ENCODE measurements around the gene WBP1L.

WBP1L gene

DNA sequence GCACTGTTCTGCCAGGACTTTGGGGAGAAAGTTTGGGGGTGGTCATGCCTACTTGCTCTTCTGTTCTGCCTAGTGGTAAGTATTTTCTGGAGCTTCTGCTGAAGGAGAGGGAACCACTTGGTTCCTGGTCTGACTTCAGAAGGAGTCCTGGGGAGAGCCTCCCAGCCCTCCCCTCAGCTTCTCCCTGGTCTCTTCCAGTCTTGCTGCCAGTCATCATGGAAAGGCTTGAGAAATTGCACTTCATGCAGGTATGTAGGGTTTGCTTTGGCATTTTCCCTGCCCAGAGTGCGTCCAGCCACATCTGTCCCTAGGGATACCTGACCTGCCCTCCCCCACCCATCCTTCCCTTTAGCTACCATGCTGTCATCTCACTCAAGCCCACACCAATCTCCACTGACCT, 11.1 kb upstream of the WBP1L start:
- Histone ChIP-seq H3K9me3 (ENCODE audit: insufficient read depth, low read length) (no peaks in the 10 kb centered on the region), H3K4me3 (ENCODE audit: insufficient read depth, low read length, poor library complexity, severe bottlenecking) (no peak overlapping the region), H3K27me3 (ENCODE audit: low read length) (no peaks in the 10 kb centered on the region), H4K20me1 (ENCODE audit: low read depth, low read length) (no peaks in the 10 kb centered on the region), H2AFZ (ENCODE audit: low read depth, low read length, severe bottlenecking) (no peak overlapping the region), H3K36me3 (ENCODE audit: low read length) (no peaks in the 10 kb centered on the region), H3K79me2 (ENCODE audit: insufficient read depth, low read length) (no peaks in the 10 kb centered on the region), H3K27ac (ENCODE audit: low read depth, low read length) (no peak overlapping the region), H3K4me2 (ENCODE audit: low read depth, low read length, poor library complexity, severe bottlenecking) (no peak overlapping the region), H3K9me2 (replicated peaks; ENCODE audit: insufficient read depth, low read length) (no peaks in the 10 kb centered on the region), H3K9ac (ENCODE audit: low read length) (no peak overlapping the region), H3F3A (ENCODE audit: insufficient read depth) (no peaks in the 10 kb centered on the region)
- TF ChIP-seq, protein P1, sequence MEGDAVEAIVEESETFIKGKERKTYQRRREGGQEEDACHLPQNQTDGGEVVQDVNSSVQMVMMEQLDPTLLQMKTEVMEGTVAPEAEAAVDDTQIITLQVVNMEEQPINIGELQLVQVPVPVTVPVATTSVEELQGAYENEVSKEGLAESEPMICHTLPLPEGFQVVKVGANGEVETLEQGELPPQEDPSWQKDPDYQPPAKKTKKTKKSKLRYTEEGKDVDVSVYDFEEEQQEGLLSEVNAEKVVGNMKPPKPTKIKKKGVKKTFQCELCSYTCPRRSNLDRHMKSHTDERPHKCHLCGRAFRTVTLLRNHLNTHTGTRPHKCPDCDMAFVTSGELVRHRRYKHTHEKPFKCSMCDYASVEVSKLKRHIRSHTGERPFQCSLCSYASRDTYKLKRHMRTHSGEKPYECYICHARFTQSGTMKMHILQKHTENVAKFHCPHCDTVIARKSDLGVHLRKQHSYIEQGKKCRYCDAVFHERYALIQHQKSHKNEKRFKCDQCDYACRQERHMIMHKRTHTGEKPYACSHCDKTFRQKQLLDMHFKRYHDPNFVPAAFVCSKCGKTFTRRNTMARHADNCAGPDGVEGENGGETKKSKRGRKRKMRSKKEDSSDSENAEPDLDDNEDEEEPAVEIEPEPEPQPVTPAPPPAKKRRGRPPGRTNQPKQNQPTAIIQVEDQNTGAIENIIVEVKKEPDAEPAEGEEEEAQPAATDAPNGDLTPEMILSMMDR (IDR thresholded peaks at IDR 0.05; ENCODE audit: insufficient read depth, low read length, poor library complexity, severe bottlenecking), result no peak
- no peak for TF ChIP-seq EZH2phosphoT487 (conservative IDR thresholded peaks at IDR 0.05; ENCODE audit: low read length)

DNA sequence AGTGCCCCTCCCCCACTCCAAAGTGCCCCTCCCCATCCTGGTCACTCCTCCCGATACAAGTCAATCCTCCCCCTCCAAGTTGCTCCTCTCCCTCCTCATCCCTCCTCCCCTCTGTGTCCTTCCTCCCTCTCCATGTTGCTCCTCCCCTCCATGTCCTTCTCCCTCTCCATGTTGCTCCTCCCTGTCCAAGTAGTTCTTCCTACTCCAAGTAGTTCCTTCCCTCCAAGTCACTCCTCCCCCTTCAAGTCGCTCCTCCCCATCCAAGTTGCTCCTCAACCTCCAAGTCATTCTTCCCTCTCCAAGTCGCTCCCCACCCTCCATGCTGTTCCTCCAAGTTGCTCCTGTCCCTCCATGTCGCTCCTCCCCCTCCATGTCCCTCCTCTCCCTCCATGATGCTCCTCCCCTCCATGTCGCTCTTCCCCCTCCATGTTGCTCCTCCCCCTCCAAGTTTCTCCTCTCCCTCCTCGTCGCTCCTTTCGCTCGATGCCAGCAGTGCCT, 8.6 kb upstream of the WBP1L start:
- Histone ChIP-seq H4K20me1 (ENCODE audit: low read depth, low read length) (no peaks in the 10 kb centered on the region), H3K27ac (ENCODE audit: low read depth, low read length) (no peak overlapping the region), H3K4me2 (ENCODE audit: low read depth, low read length, poor library complexity, severe bottlenecking) (no peak overlapping the region), H2AFZ (ENCODE audit: low read depth, low read length, severe bottlenecking) (no peak overlapping the region), H3K9me2 (replicated peaks; ENCODE audit: insufficient read depth, low read length) (no peaks in the 10 kb centered on the region), H3K9ac (ENCODE audit: low read length) (no peak overlapping the region), H3K27me3 (ENCODE audit: low read length) (no peaks in the 10 kb centered on the region), H3K79me2 (ENCODE audit: insufficient read depth, low read length) (no peaks in the 10 kb centered on the region), H3K9me3 (ENCODE audit: insufficient read depth, low read length) (no peaks in the 10 kb centered on the region), H3K36me3 (ENCODE audit: low read length) (no peaks in the 10 kb centered on the region), H3F3A (ENCODE audit: insufficient read depth) (no peaks in the 10 kb centered on the region), H3K4me3 (ENCODE audit: insufficient read depth, low read length, poor library complexity, severe bottlenecking) (no peak overlapping the region)
- TF ChIP-seq, protein P1 (IDR thresholded peaks at IDR 0.05; ENCODE audit: insufficient read depth, low read length, poor library complexity, severe bottlenecking), result no peak
- TF ChIP-seq EZH2phosphoT487 (conservative IDR thresholded peaks at IDR 0.05; ENCODE audit: low read length), result no peak

DNA sequence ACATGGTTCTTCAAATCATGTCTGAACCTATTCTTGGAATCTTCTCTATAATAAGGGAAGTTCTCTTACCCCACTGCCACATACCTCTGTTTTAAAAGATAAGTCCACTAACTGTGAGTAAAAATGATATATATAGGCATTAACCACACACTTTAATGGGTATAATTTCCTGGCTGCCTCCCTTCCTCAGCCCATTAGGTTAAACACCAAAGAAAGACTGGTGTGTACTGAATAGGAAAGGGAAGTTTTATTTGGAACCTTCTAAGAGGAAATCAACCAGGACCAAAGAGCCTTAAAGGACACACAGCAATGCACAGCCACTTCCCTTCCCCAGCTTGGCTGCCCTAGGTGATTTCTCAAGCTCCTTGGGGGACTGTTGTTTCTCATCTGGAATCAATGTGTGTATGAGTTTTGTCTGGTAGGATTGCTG, 5.0 kb upstream of the WBP1L start:
- Histone ChIP-seq H3K9me2 (replicated peaks; ENCODE audit: insufficient read depth, low read length) (no peaks in the 10 kb centered on the region; the same call in 1 of the 2 replicates), H3K27me3 (ENCODE audit: low read length) (no peaks in the 10 kb centered on the region), H3K9me3 (ENCODE audit: insufficient read depth, low read length) (no peaks in the 10 kb centered on the region), H3K9ac (ENCODE audit: low read length) (no peak overlapping the region), H3K79me2 (ENCODE audit: insufficient read depth, low read length) (no peaks in the 10 kb centered on the region; the same call in 1 of the 2 replicates), H3K27ac (ENCODE audit: low read depth, low read length) (no peak overlapping the region), H4K20me1 (ENCODE audit: low read depth, low read length) (no peaks in the 10 kb centered on the region), H3K4me3 (ENCODE audit: insufficient read depth, low read length, poor library complexity, severe bottlenecking) (no peak overlapping the region), H3K4me2 (ENCODE audit: low read depth, low read length, poor library complexity, severe bottlenecking) (no peak overlapping the region), H2AFZ (ENCODE audit: low read depth, low read length, severe bottlenecking) (no peak overlapping the region), H3K36me3 (ENCODE audit: low read length) (no peaks in the 10 kb centered on the region), H3F3A (ENCODE audit: insufficient read depth) (peaks cover 6% of the 10 kb centered on the region; the same call in 1 of the 2 replicates)
- TF ChIP-seq, protein P1 (IDR thresholded peaks at IDR 0.05; ENCODE audit: insufficient read depth, low read length, poor library complexity, severe bottlenecking), result no peak
- no peak for TF ChIP-seq EZH2phosphoT487 (conservative IDR thresholded peaks at IDR 0.05; ENCODE audit: low read length)

All from SU-DHL-6 (cell line).